GM19035 (cell line): Measurements from ENCODE around the gene AKR1C8.
"Not testable (repeated sequence)": the region's sequence is repeated elsewhere in the genome, so short reads cannot be mapped to it uniquely, and the experiment has no call there.

ENCODE experiments used
- ATAC-seq: cut with Tn5 transposase; IDR thresholded peaks from one replicate; pipeline ENCODE4 v1.9.1; 2021; ENCODE audit not compliant: unreplicated experiment

The AKR1C8 gene

GRCh38 chr10:5184987-5185775 is at the start of gene AKR1C8:
AKR1C8 (minus strand) TSS chr10:5185150; CDS start chr10:5185104, 46 bp downstream.
- ATAC-seq, result no peak

- no peak for ATAC-seq
These were observed 49.3 kb upstream of the AKR1C8 start for GRCh38 chr10:5234106-5234860.

- ATAC-seq, result no peak
These were observed 48.4 kb upstream of the AKR1C8 start for GRCh38 chr10:5233324-5233723.

- ATAC-seq, result no peak
These were observed 44.1 kb upstream of the AKR1C8 start for GRCh38 chr10:5229019-5229418.

- ATAC-seq, result not testable (repeated sequence)
These were observed 38.0 kb upstream of the AKR1C8 start for GRCh38 chr10:5222942-5223341.

- no peak for ATAC-seq
These were observed 34.3 kb upstream of the AKR1C8 start for GRCh38 chr10:5219262-5219661.

- no peak for ATAC-seq
These were observed 31.9 kb upstream of the AKR1C8 start for GRCh38 chr10:5216801-5217200.

- ATAC-seq, result no peak
These were observed 27.0 kb upstream of the AKR1C8 start for GRCh38 chr10:5211696-5212536.

- ATAC-seq, result not testable (repeated sequence)
These were observed 25.3 kb upstream of the AKR1C8 start for GRCh38 chr10:5210261-5210660.

- ATAC-seq, result not testable (repeated sequence)
These were observed 24.8 kb upstream of the AKR1C8 start for GRCh38 chr10:5209776-5210175.

GRCh38 chr10:5206799-5207198 is 21.8 kb upstream of the AKR1C8 start:
- no peak for ATAC-seq

- ATAC-seq, result no peak
These were observed 14.4 kb upstream of the AKR1C8 start for GRCh38 chr10:5199398-5199797.

- no peak for ATAC-seq
These were observed 13.4 kb upstream of the AKR1C8 start for GRCh38 chr10:5198386-5198785.

- no peak for ATAC-seq
These were observed 11.8 kb upstream of the AKR1C8 start, which contains the start of gene AKR1C4 for GRCh38 chr10:5196702-5197113. AKR1C4 (plus strand) TSS chr10:5196837; CDS start chr10:5196868, 31 bp downstream.

- no peak for ATAC-seq
These were observed 10.9 kb upstream of the AKR1C8 start for GRCh38 chr10:5195727-5196374.

- no peak for ATAC-seq
These were observed 9.5 kb upstream of the AKR1C8 start for GRCh38 chr10:5194431-5194830.

- ATAC-seq, result no peak
These were observed 3.4 kb upstream of the AKR1C8 start for GRCh38 chr10:5188358-5188757.

- no peak for ATAC-seq
These were observed 2.9 kb upstream of the AKR1C8 start for GRCh38 chr10:5187867-5188266.

- ATAC-seq, result no peak
These were observed 1.0 kb downstream of the AKR1C8 start for GRCh38 chr10:5183923-5184322.

GRCh38 chr10:5180503-5180902 is 4.4 kb downstream of the AKR1C8 start:
- ATAC-seq, result not testable (repeated sequence)

GRCh38 chr10:5175581-5175980 is 9.4 kb downstream of the AKR1C8 start:
- not testable (repeated sequence) for ATAC-seq
